GM10248 (cell line): ENCODE data around the gene ELMOD1.

Experiments used
- CTCF ChIA-PET: fragments of 300-600 bp; sonication (Branson Sonifier 250); formaldehyde crosslinking; extraction: SDS; loops from one replicate; lab custom pipeline; 2021; ENCODE audit warnings: antibody characterized with exemption; lab: Yijun Ruan, JAX
- POLR2A ChIA-PET: fragments of 350-650 bp; sonication (Branson Sonifier 250); formaldehyde crosslinking; extraction: SDS; loops from one replicate; lab custom pipeline; 2020; ENCODE audit warnings: antibody characterized with exemption; lab: Yijun Ruan, JAX
- DNase-seq: peaks from one replicate; pipeline ENCODE4 v3.0.0; 2012; ENCODE audit errors: extremely low spot score
- CTCF ChIP-seq: IDR thresholded peaks from 2 replicates; pipeline ENCODE4 v1.5.1; 2012; ENCODE audit warnings: mild to moderate bottlenecking, low read depth; ENCODE audit errors: extremely low read depth, missing control alignments, control extremely low read depth

ELMOD1 gene

GRCh38 chr11:107593951-107594350, 3.0 kb downstream of the ELMOD1 start:
- no peak for TF ChIP-seq CTCF
- CTCF ChIA-PET, result interaction anchor here (1.5 to 2.1 kb wide), 2 partner anchors 11 to 45 kb away, joined by 3 to 5 read pairs; no protein-coding TSS in a partner anchor
- POLR2A ChIA-PET, result no interaction called here
- DNase-seq, result no peak

- TF ChIP-seq CTCF, result no peak
- POLR2A ChIA-PET, result no interaction called here
- DNase-seq, result no peak
- CTCF ChIA-PET, result interaction anchor here (1.5 to 2.1 kb wide), 3 partner anchors 10 to 95 kb away, joined by 3 to 5 read pairs (median 5); no protein-coding TSS in a partner anchor
These were observed 3.8 kb downstream of the ELMOD1 start for GRCh38 chr11:107594736-107595135.

GRCh38 chr11:107598225-107599139, 7.5 kb downstream of the ELMOD1 start:
- POLR2A ChIA-PET, result no interaction called here
- peak; percentile 26 for DNase-seq
- CTCF ChIA-PET, result interaction anchor here (0.8 to 1.5 kb wide), 4 partner anchors 24 to 91 kb away, joined by 3 to 5 read pairs (median 4); no protein-coding TSS in a partner anchor
- TF ChIP-seq CTCF, result peak; percentile 33

- CTCF ChIA-PET, result interaction anchor here (0.7 to 1.1 kb wide), 3 partner anchors 11 to 58 kb away, joined by 4 to 5 read pairs (median 5); no protein-coding TSS in a partner anchor
- DNase-seq, result no peak
- POLR2A ChIA-PET, result no interaction called here
These were observed 14.4 kb downstream of the ELMOD1 start for GRCh38 chr11:107605061-107606006.

GRCh38 chr11:107606141-107606540, 15.2 kb downstream of the ELMOD1 start:
- no peak for DNase-seq
- no peak for TF ChIP-seq CTCF
- CTCF ChIA-PET, result interaction anchor here (1.0 to 1.1 kb wide), 2 partner anchors 9 to 32 kb away, joined by 3 to 5 read pairs; no protein-coding TSS in a partner anchor
- POLR2A ChIA-PET, result no interaction called here

More at GRCh38 chr11:107605061-107606006, 14.4 kb downstream of the ELMOD1 start:
- TF ChIP-seq CTCF, result no peak

- POLR2A ChIA-PET, result no interaction called here
- no peak for TF ChIP-seq CTCF
- DNase-seq, result no peak
- CTCF ChIA-PET, result interaction anchor here (0.8 to 1.3 kb wide), 3 partner anchors 8 to 80 kb away, joined by 3 to 4 read pairs (median 3); no protein-coding TSS in a partner anchor
These were observed 17.9 kb downstream of the ELMOD1 start for GRCh38 chr11:107608809-107609208.
